Mesenchymal stem cell (in vitro differentiated cells and primary cell): ENCODE data around the gene HSPG2.

ENCODE experiments used
- DNase-seq: peaks from one replicate; pipeline ENCODE4 v3.0.0-alpha.2; 2013
- H2AFZ ChIP-seq: one replicate; pipeline ENCODE4 v1.6.1; 2013; ENCODE audit warnings: low read depth, mild to moderate bottlenecking, control low read depth, inconsistent platforms, low read length, moderate library complexity
- H2AK5ac ChIP-seq: 2 replicates; pipeline ENCODE4 v1.6.1; 2013; ENCODE audit warnings: low read length, moderate library complexity, mild to moderate bottlenecking, inconsistent platforms; ENCODE audit not compliant: severe bottlenecking
- H2BK120ac ChIP-seq: one replicate; pipeline ENCODE4 v1.6.1; 2013; ENCODE audit warnings: low read depth, mild to moderate bottlenecking, inconsistent platforms, low read length, moderate library complexity
- H2BK12ac ChIP-seq, 2 experiments: one replicate each; pipeline ENCODE4 v1.6.1; 2013; ENCODE audit warnings: inconsistent platforms in 2 of 2, low read length in 2 of 2, mild to moderate bottlenecking in 2 of 2, moderate library complexity in 2 of 2, control low read depth in 1 of 2
- H2BK15ac ChIP-seq: one replicate; pipeline ENCODE4 v1.6.1; 2013; ENCODE audit warnings: mild to moderate bottlenecking, low read depth, inconsistent platforms; ENCODE audit not compliant: poor library complexity, severe bottlenecking
- H2BK5ac ChIP-seq: 2 replicates; pipeline ENCODE4 v1.6.1; 2013; ENCODE audit warnings: low read depth, mild to moderate bottlenecking, low read length, control low read depth, inconsistent platforms; ENCODE audit not compliant: poor library complexity, severe bottlenecking
- H3K14ac ChIP-seq, 2 experiments: one replicate each; pipeline ENCODE4 v1.6.1; 2013; ENCODE audit warnings: inconsistent platforms in 2 of 2, low read length in 2 of 2, control low read depth in 1 of 2, mild to moderate bottlenecking in 1 of 2, moderate library complexity in 1 of 2
- H3K18ac ChIP-seq, 2 experiments: one replicate each; pipeline ENCODE4 v1.6.1; 2013; ENCODE audit warnings: inconsistent platforms in 2 of 2, low read length in 2 of 2, control low read depth in 1 of 2, low read depth in 1 of 2, mild to moderate bottlenecking in 1 of 2
- H3K23ac ChIP-seq, 2 experiments: one replicate each; pipeline ENCODE4 v1.6.1; 2013; ENCODE audit warnings: inconsistent platforms in 2 of 2, low read length in 2 of 2, mild to moderate bottlenecking in 2 of 2, moderate library complexity in 2 of 2, control low read depth in 1 of 2
- H3K27ac ChIP-seq: 2 replicates; pipeline ENCODE4 v1.5.1; 2013; ENCODE audit warnings: mild to moderate bottlenecking, moderate library complexity, low read length, control low read depth, inconsistent platforms; ENCODE audit not compliant: poor library complexity, severe bottlenecking
- H3K27me3 ChIP-seq, 2 experiments: 2 replicates each; pipeline versions ENCODE4 v1.6.1 to v1.7.0; 2013; ENCODE audit warnings: low read length in 2 of 2, mild to moderate bottlenecking in 2 of 2, moderate library complexity in 2 of 2, control low read depth in 1 of 2, inconsistent platforms in 1 of 2; ENCODE audit not compliant: control insufficient read depth in 1 of 2, insufficient read depth in 1 of 2
- H3K36me3 ChIP-seq, 2 experiments: 2 replicates each; pipeline versions ENCODE4 v1.6.1 to v1.7.0; 2013; ENCODE audit warnings: low read length in 2 of 2, control low read depth in 1 of 2, inconsistent platforms in 1 of 2, low read depth in 1 of 2, mild to moderate bottlenecking in 1 of 2; ENCODE audit not compliant: insufficient read depth in 2 of 2, control insufficient read depth in 1 of 2
- H3K4ac ChIP-seq, 2 experiments: one replicate each; pipeline ENCODE4 v1.6.1; 2013; ENCODE audit warnings: inconsistent platforms in 2 of 2, low read length in 2 of 2, mild to moderate bottlenecking in 2 of 2, moderate library complexity in 2 of 2, control low read depth in 1 of 2, low read depth in 1 of 2
- H3K4me1 ChIP-seq: 2 replicates; pipeline ENCODE4 v1.6.1; 2013; ENCODE audit warnings: low read depth, low read length, control low read depth; ENCODE audit not compliant: control insufficient read depth, insufficient read depth
- H3K4me2 ChIP-seq: 2 replicates; pipeline ENCODE4 v1.6.1; 2013; ENCODE audit warnings: low read length, mild to moderate bottlenecking, inconsistent platforms; ENCODE audit not compliant: poor library complexity, severe bottlenecking
- H3K4me3 ChIP-seq, 2 experiments: 2 replicates each; pipeline versions ENCODE4 v1.5.1 to v1.7.0; 2013; ENCODE audit warnings: low read length in 2 of 2, mild to moderate bottlenecking in 2 of 2, control low read depth in 1 of 2, low read depth in 1 of 2; ENCODE audit not compliant: insufficient read depth in 1 of 2
- H3K79me1 ChIP-seq: replicated peaks from 2 replicates; pipeline ENCODE4 v1.6.1; 2013; ENCODE audit warnings: mild to moderate bottlenecking, control low read depth, low read length, inconsistent platforms; ENCODE audit not compliant: poor library complexity, severe bottlenecking
- H3K9ac ChIP-seq: 2 replicates; pipeline ENCODE4 v1.7.0; 2013; ENCODE audit warnings: mild to moderate bottlenecking, low read length, moderate library complexity
- H3K9me3 ChIP-seq: 2 replicates; pipeline ENCODE4 v1.7.0; 2013; ENCODE audit warnings: mild to moderate bottlenecking, low read length; ENCODE audit not compliant: control insufficient read depth
- H4K8ac ChIP-seq: one replicate; pipeline ENCODE4 v1.6.1; 2013; ENCODE audit warnings: inconsistent platforms, mild to moderate bottlenecking, low read length, moderate library complexity
- H4K91ac ChIP-seq: one replicate; pipeline ENCODE4 v1.6.1; 2013; ENCODE audit warnings: mild to moderate bottlenecking, low read length, inconsistent platforms
- WGBS: methylation state at CpG from one replicate; pipeline ENCODE4 v1.1.7; 2013; ENCODE audit warnings: mixed read lengths; 5-methylcytosine and 5-hydroxymethylcytosine counted together

The HSPG2 gene

DNA sequence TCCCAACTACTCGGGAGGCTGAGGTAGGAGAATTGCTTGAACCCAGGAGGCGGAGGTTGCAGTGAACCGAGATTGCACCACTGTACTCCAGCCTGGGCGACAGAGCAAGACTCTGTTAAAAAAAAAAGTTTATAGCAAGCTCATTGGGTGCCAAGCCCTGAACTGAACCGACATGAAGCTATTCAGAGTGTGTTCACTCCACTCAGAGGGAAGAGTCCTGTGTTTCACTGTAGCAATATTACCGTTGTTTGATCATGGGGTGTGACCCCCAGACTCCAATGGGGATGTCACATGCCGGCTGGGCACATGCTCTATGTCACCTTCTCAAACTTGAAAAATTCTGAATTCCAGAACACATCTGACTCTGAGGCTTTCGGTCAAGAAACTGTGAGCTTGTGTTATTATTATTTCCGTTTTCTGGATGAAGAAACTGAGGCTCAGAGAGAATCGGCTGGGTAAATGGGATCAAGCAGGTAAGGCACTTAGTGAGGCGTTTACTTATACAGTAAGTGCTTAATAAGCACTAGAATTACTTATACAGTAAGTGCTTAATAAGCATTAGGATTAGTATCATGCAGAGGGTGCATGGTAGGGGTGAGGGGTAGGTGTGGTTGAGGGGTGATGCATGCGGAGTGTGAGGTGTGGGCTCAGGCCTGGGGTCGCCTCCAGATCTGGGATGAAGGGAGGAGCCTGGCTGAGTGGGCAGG is 36.2 kb downstream of the HSPG2 start:
- H2BK12ac ChIP-seq: no peak overlapping the region
- H2BK5ac ChIP-seq: no peak overlapping the region
- peak overlapping the region; percentile 13 for H3K27ac ChIP-seq
- H3K18ac ChIP-seq: peak overlapping the region in 1 of 2 experiments; percentile 61
- H2BK15ac ChIP-seq: no peak overlapping the region
- H3K9ac ChIP-seq: peak overlapping the region; percentile 0
- peaks cover 65% of the 10 kb centered on the region for H3K4me1 ChIP-seq
- H2AK5ac ChIP-seq: peak overlapping the region; percentile 15
- no peak overlapping the region for H3K23ac ChIP-seq
- H3K4me3 ChIP-seq: no peak overlapping the region
- H4K8ac ChIP-seq: no peak overlapping the region
- H3K4me2 ChIP-seq: no peak overlapping the region
- H4K91ac ChIP-seq: peak overlapping the region; percentile 65
- WGBS: 92% methylated on average over 11 of the region's 13 CpGs
- H3K4ac ChIP-seq: no peak overlapping the region
- peaks cover 44% of the 10 kb centered on the region for H3K79me1 ChIP-seq
- no peak for DNase-seq
- H3K27me3 ChIP-seq: no peaks in the 10 kb centered on the region
- no peak overlapping the region for H2AFZ ChIP-seq
- no peak overlapping the region for H3K14ac ChIP-seq
- H3K36me3 ChIP-seq: peaks cover 11 to 56% of the 10 kb centered on the region in 2 experiments
- no peaks in the 10 kb centered on the region for H3K9me3 ChIP-seq
- no peak overlapping the region for H2BK120ac ChIP-seq

DNA sequence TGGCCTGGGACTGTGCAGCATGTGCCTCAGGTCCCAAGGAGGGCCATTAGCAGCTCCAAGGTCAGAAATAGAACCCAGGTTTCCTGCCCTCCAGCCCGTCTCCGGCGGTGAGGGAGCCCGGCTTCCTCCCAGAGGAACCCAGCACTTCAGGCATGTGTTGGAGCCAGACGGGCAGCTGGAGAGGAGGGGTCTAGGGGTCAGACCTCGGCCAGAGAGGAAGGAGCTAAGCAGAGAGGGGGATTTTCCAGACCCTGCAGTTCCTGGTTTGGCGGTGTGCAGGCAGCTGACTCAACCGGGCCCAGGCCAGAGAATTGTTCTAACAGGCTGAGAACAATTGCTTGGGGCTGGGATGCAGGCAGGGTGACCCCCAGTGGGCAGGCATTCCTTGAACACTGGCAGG is 37.1 kb downstream of the HSPG2 start:
- no peak overlapping the region for H3K4me3 ChIP-seq
- H3K18ac ChIP-seq: peak overlapping the region; percentile 68 to 75
- H2BK15ac ChIP-seq: no peak overlapping the region
- peaks cover 47% of the 10 kb centered on the region for H3K79me1 ChIP-seq
- H3K4me2 ChIP-seq: no peak overlapping the region
- H3K9me3 ChIP-seq: no peaks in the 10 kb centered on the region
- peak overlapping the region in 1 of 2 experiments; percentile 14 for H3K14ac ChIP-seq
- H3K9ac ChIP-seq: peak overlapping the region; percentile 46
- H2AK5ac ChIP-seq: peak overlapping the region; percentile 62
- WGBS: 25% methylated on average over 8 of the region's 8 CpGs
- H3K36me3 ChIP-seq: peaks cover 20 to 63% of the 10 kb centered on the region in 2 experiments
- peak; percentile 60 for DNase-seq
- H2BK120ac ChIP-seq: peak overlapping the region; percentile 35
- no peak overlapping the region for H2AFZ ChIP-seq
- peak overlapping the region; percentile 66 for H4K8ac ChIP-seq
- H3K23ac ChIP-seq: no peak overlapping the region
- no peaks in the 10 kb centered on the region for H3K27me3 ChIP-seq
- peak overlapping the region; percentile 54 for H4K91ac ChIP-seq
- no peak overlapping the region for H2BK5ac ChIP-seq
- peak overlapping the region in 1 of 2 experiments; percentile 80 for H2BK12ac ChIP-seq
- peak overlapping the region; percentile 19 for H3K27ac ChIP-seq
- peaks cover 62% of the 10 kb centered on the region for H3K4me1 ChIP-seq
- no peak overlapping the region for H3K4ac ChIP-seq

DNA sequence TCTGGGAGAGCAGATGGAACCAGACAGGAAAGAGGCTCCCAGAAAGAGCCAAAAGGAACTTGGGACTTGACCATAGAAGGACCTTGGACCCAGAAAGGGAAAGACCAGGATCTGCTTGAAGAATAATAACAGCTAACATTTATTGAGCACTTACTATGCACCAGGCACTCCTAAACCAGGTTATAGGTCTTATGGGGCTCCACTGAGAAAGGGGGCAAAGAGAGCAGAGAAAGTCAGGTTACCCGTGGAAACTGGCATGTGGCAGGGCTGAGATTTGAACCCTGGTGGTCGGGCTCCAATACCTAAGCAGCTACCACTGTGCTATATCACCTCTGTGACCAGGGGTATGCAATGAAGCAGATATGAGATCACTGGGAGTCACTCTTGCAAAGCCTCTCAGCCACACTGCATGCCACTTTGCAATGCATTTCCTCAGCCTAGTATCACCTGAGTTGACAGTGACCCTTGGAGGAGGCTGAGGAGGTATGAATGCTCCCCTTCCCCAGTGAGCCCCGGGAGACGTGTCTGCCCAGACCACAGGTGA is 37.8 kb downstream of the HSPG2 start:
- Histone ChIP-seq H3K18ac (peak overlapping the region in 1 of 2 experiments; percentile 68), H3K36me3 (peaks cover 27 to 64% of the 10 kb centered on the region in 2 experiments), H2BK15ac (no peak overlapping the region), H2BK5ac (no peak overlapping the region), H3K23ac (no peak overlapping the region), H4K91ac (peak overlapping the region; percentile 52), H3K4me2 (no peak overlapping the region), H3K79me1 (peaks cover 48% of the 10 kb centered on the region), H3K27ac (no peak overlapping the region), H2BK12ac (peak overlapping the region in 1 of 2 experiments; percentile 80), H4K8ac (peak overlapping the region; percentile 66), H3K9ac (peak overlapping the region; percentile 46), H3K4me3 (no peak overlapping the region), H2AFZ (no peak overlapping the region), H3K27me3 (no peaks in the 10 kb centered on the region), H3K4ac (no peak overlapping the region), H2AK5ac (no peak overlapping the region), H3K4me1 (peaks cover 56% of the 10 kb centered on the region), H2BK120ac (no peak overlapping the region), H3K14ac (no peak overlapping the region), H3K9me3 (no peaks in the 10 kb centered on the region)
- no peak for DNase-seq
- WGBS: 86% methylated on average over 4 of the region's 4 CpGs

DNA sequence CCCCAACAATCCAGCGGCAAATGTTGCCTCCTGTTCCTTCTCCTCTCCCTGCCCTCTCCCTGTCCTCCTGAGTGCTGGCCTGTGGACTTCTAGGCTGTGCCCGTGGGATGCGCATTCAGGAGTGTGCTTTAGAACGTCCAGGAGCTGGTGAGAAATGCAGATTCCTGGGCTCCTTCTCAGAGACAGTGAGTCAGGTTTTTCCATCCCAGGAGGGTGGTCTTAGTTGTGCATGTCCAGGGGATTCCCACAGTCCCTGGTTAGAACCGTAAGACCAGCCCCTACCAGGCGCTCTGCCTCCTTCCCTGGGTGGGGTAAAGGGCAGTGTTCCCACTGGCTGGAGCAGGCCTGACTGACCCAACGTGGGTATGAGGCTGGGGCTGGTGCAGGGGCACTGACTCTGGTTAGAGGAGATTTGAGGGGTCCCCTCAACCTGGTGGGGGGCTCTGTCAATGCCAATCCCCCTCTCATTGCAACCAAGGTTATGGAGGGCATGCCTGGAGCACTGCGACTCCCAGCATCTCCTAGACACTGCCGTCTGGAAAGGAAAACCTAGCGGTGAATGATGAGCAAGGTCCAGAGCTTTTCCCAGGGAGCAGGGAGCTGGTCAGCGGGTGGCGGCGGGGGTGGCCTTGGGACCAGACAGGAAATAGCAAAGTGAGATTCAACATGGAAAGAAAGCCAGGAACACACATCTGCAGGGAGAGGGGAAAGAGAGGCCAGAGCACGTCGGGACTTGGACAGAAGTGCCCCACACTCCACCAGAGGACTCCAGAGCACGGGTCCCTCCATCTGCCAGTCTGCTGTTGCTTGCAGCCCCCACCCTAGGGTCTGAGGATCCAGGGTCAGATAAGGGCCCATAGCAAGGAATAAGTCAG is 38.5 kb downstream of the HSPG2 start:
- Histone ChIP-seq H3K4me2 (no peak overlapping the region), H2AK5ac (peak overlapping the region; percentile 16), H2BK120ac (no peak overlapping the region), H2BK12ac (no peak overlapping the region), H3K27ac (no peak overlapping the region), H2BK15ac (no peak overlapping the region), H2AFZ (no peak overlapping the region), H4K8ac (no peak overlapping the region), H3K36me3 (peaks cover 34 to 63% of the 10 kb centered on the region in 2 experiments), H3K27me3 (no peaks in the 10 kb centered on the region), H3K9me3 (no peaks in the 10 kb centered on the region), H3K23ac (no peak overlapping the region), H3K9ac (peak overlapping the region; percentile 46), H3K4ac (no peak overlapping the region), H4K91ac (peak overlapping the region; percentile 31), H3K79me1 (peaks cover 47% of the 10 kb centered on the region), H2BK5ac (no peak overlapping the region), H3K18ac (peak overlapping the region in 1 of 2 experiments; percentile 57), H3K4me3 (no peak overlapping the region), H3K14ac (no peak overlapping the region), H3K4me1 (peaks cover 54% of the 10 kb centered on the region)
- WGBS: 60% methylated on average over 16 of the region's 16 CpGs
- peak; percentile 68 for DNase-seq
